HL-60 (cell line): ENCODE measurements around the gene RSPO4.

Source experiments
- DNase-seq, 2 experiments: peaks; one replicate each; pipeline ENCODE4 v3.0.0-alpha.2; 2010 to 2020; ENCODE audit warnings: low read depth in 1 of 2, low spot score in 1 of 2
- H3K27ac ChIP-seq: fragments of 250-450 bp; sonication (Bioruptor Pico); replicated peaks from 2 replicates; pipeline ENCODE4 v1.5.1; 2020; ENCODE audit warnings: mild to moderate bottlenecking, moderate library complexity
- H3K27me3 ChIP-seq: fragments of 250-450 bp; sonication (Bioruptor Pico); 2 replicates; pipeline ENCODE4 v1.5.1; 2021; ENCODE audit warnings: mild to moderate bottlenecking, moderate library complexity; ENCODE audit not compliant: insufficient read depth, poor library complexity, severe bottlenecking
- H3K4me3 ChIP-seq: replicated peaks from 2 replicates; pipeline ENCODE4 v1.5.1; 2011; ENCODE audit warnings: mild to moderate bottlenecking, control low read depth, low read length; ENCODE audit not compliant: insufficient read depth
- GABPA ChIP-seq: IDR thresholded peaks from 2 replicates; pipeline ENCODE4 v1.6.1; 2012; ENCODE audit warnings: low read depth
- POLR2AphosphoS5 ChIP-seq: IDR thresholded peaks from 2 replicates; pipeline ENCODE4 v1.6.1; 2012; ENCODE audit warnings: low read depth
- REST ChIP-seq: IDR thresholded peaks from 2 replicates; pipeline ENCODE4 v1.6.1; 2012; ENCODE audit warnings: low read depth; ENCODE audit not compliant: insufficient replicate concordance
- SPI1 ChIP-seq: IDR thresholded peaks from 2 replicates; pipeline ENCODE4 v1.6.1; 2012; ENCODE audit warnings: low read depth, mild to moderate bottlenecking, borderline replicate concordance
- TF ChIP-seq, protein P1 (sequence below): IDR thresholded peaks from one replicate; pipeline ENCODE4 v1.5.1; 2011; ENCODE audit warnings: low read length, control low read depth, inconsistent platforms; ENCODE audit not compliant: insufficient read depth

The RSPO4 gene

GRCh38 chr20:1022871-1023270, 20.8 kb upstream of the RSPO4 start:
- DNase-seq: no peak
- H3K27me3 ChIP-seq: peaks cover 2% of the 10 kb centered on the region
- TF ChIP-seq, protein P1, sequence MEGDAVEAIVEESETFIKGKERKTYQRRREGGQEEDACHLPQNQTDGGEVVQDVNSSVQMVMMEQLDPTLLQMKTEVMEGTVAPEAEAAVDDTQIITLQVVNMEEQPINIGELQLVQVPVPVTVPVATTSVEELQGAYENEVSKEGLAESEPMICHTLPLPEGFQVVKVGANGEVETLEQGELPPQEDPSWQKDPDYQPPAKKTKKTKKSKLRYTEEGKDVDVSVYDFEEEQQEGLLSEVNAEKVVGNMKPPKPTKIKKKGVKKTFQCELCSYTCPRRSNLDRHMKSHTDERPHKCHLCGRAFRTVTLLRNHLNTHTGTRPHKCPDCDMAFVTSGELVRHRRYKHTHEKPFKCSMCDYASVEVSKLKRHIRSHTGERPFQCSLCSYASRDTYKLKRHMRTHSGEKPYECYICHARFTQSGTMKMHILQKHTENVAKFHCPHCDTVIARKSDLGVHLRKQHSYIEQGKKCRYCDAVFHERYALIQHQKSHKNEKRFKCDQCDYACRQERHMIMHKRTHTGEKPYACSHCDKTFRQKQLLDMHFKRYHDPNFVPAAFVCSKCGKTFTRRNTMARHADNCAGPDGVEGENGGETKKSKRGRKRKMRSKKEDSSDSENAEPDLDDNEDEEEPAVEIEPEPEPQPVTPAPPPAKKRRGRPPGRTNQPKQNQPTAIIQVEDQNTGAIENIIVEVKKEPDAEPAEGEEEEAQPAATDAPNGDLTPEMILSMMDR: no peak
- TF ChIP-seq SPI1 (no peak), REST (no peak), POLR2AphosphoS5 (no peak), GABPA (no peak)
- H3K4me3 ChIP-seq: no peak overlapping the region
- H3K27ac ChIP-seq: no peak overlapping the region

- no peak for TF ChIP-seq GABPA
- no peak for TF ChIP-seq REST
- TF ChIP-seq, protein P1: no peak
- no peak for TF ChIP-seq POLR2AphosphoS5
- TF ChIP-seq SPI1: no peak
- Histone ChIP-seq H3K4me3 (no peak overlapping the region), H3K27me3 (peaks cover 2% of the 10 kb centered on the region), H3K27ac (no peak overlapping the region)
- DNase-seq: no peak
Measured at GRCh38 chr20:1020614-1021013, 18.5 kb upstream of the RSPO4 start.

DNA sequence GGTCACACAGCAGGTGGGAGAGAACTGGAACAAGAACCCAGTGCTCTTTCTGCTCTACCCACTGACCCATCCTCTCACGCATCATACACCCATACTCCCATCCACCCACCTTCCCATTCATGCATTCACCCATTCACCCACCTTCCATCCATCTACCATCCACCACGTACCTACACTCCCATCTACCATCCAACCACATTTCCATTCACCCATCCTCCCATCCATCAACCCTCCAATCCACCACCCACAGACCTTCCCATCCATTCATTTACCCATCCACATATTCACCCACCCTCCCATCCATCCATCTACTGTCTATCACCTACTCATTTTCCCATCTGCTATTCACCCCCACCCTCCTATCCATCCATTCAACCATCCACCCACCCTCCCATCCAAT, 17.2 kb upstream of the RSPO4 start:
- no peak overlapping the region for H3K4me3 ChIP-seq
- TF ChIP-seq SPI1 (no peak), REST (no peak), POLR2AphosphoS5 (no peak), GABPA (no peak)
- TF ChIP-seq, protein P1: no peak
- peaks cover 2% of the 10 kb centered on the region for H3K27me3 ChIP-seq
- no peak overlapping the region for H3K27ac ChIP-seq
- no peak for DNase-seq
